Common myeloid progenitor, CD34-positive (primary cell): ENCODE data around the gene ANKH.

Source experiments
- CTCF ChIA-PET: fragments of 350-600 bp; sonication (Branson Sonifier 250); formaldehyde crosslinking; loops from one replicate; lab custom pipeline; 2021; ENCODE audit warnings: antibody characterized with exemption; lab: Charles Lee
- POLR2A ChIA-PET: fragments of 350-600 bp; sonication (Branson Sonifier 250); formaldehyde crosslinking; loops from one replicate; lab custom pipeline; 2021; ENCODE audit warnings: antibody characterized with exemption; lab: Charles Lee
- DNase-seq, 3 donors: peaks; one replicate each; pipeline versions ENCODE4 v3.0.0 to v3.0.0-alpha.2; 2013
- H3K27ac ChIP-seq, 2 experiments: 1 replicate in 1 of 2; 2 replicates in 1 of 2; pipeline ENCODE4 v1.7.0; 2013; ENCODE audit warnings: inconsistent platforms in 2 of 2, low read length in 2 of 2, mild to moderate bottlenecking in 2 of 2, low read depth in 1 of 2, moderate library complexity in 1 of 2; ENCODE audit not compliant: severe bottlenecking in 2 of 2, insufficient read depth in 1 of 2, poor library complexity in 1 of 2
- H3K27me3 ChIP-seq, 5 experiments: replicated peaks in 2 of 5; 1 replicate in 3 of 5; 2 replicates in 2 of 5; pipeline versions ENCODE4 v1.6.1 to v1.7.0; 2013; ENCODE audit warnings: low read length in 4 of 5, mild to moderate bottlenecking in 2 of 5, moderate library complexity in 2 of 5, inconsistent platforms in 1 of 5; ENCODE audit not compliant: insufficient read depth in 5 of 5, control insufficient read depth in 4 of 5
- H3K36me3 ChIP-seq, 4 experiments: 1 replicate in 2 of 4; 2 replicates in 2 of 4; pipeline versions ENCODE4 v1.6.1 to v1.7.0; 2013; ENCODE audit warnings: low read length in 3 of 4, control low read depth in 1 of 4, mild to moderate bottlenecking in 1 of 4; ENCODE audit not compliant: control insufficient read depth in 4 of 4, insufficient read depth in 4 of 4
- H3K4me1 ChIP-seq, 4 experiments: 1 replicate in 3 of 4; 2 replicates in 1 of 4; pipeline versions ENCODE4 v1.6.1 to v1.7.1; 2013; ENCODE audit warnings: low read length in 3 of 4, mild to moderate bottlenecking in 3 of 4, control low read depth in 1 of 4, inconsistent platforms in 1 of 4, moderate library complexity in 1 of 4; ENCODE audit not compliant: control insufficient read depth in 4 of 4, insufficient read depth in 4 of 4; ENCODE audit errors: control extremely low read depth in 1 of 4
- H3K4me3 ChIP-seq, 7 experiments: 1 replicate in 4 of 7; 2 replicates in 3 of 7; pipeline versions ENCODE4 v1.5.1 to v1.7.0; 2013; ENCODE audit warnings: mild to moderate bottlenecking in 7 of 7, low read length in 6 of 7, moderate library complexity in 6 of 7, inconsistent platforms in 2 of 7, low read depth in 2 of 7, control low read depth in 1 of 7; ENCODE audit not compliant: insufficient read depth in 4 of 7, control insufficient read depth in 1 of 7; ENCODE audit errors: extremely low read depth in 1 of 7
- H3K9me3 ChIP-seq, 5 experiments: 1 replicate in 4 of 5; 2 replicates in 1 of 5; pipeline versions ENCODE4 v1.6.1 to v1.7.1; 2013; ENCODE audit warnings: low read length in 4 of 5, mild to moderate bottlenecking in 2 of 5, inconsistent platforms in 1 of 5, low read depth in 1 of 5, moderate library complexity in 1 of 5; ENCODE audit not compliant: control insufficient read depth in 4 of 5, insufficient read depth in 2 of 5; ENCODE audit errors: control extremely low read depth in 1 of 5
- WGBS: methylation state at CpG from one replicate; pipeline ENCODE4 v1.1.5; 2013; ENCODE audit not compliant: insufficient coverage; 5-methylcytosine and 5-hydroxymethylcytosine counted together

The ANKH gene

DNA sequence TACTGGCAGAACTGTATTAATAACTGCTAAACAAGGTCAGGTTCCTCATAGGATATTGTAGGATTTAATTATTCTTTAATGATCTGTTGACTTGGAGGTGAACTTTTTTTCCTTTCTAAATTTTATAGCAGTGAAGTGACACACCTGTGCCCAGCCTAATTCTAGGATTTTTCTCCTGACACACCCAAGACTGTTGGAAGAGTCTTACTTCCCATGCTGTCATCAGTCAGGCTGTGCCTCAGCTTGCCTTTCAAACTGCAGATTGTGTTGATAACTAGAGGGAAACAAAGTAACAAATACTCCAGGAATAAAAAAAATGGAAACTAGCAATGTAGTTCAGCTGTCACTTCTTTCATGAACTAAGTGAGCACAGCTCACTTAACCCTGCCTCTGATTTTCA lies 185.1 kb downstream of the ANKH start:
- H3K27ac ChIP-seq: no peak overlapping the region
- ChIA-PET CTCF (interaction anchor here (0.6 to 3.2 kb wide), 9 partner anchors 16 to 346 kb away, joined by 3 to 12 read pairs (median 4); no protein-coding TSS in a partner anchor), POLR2A (no interaction called here)
- H3K4me1 ChIP-seq: peaks cover 0 to 2% (median 0%) of the 10 kb centered on the region in 4 experiments
- no peak for DNase-seq
- no peak overlapping the region for H3K4me3 ChIP-seq
- H3K27me3 ChIP-seq: no peaks in the 10 kb centered on the region
- H3K9me3 ChIP-seq: peaks cover 4 to 12% (median 8%) of the 10 kb centered on the region in 5 experiments
- peaks cover 34 to 77% (median 52%) of the 10 kb centered on the region in 4 experiments for H3K36me3 ChIP-seq

DNA sequence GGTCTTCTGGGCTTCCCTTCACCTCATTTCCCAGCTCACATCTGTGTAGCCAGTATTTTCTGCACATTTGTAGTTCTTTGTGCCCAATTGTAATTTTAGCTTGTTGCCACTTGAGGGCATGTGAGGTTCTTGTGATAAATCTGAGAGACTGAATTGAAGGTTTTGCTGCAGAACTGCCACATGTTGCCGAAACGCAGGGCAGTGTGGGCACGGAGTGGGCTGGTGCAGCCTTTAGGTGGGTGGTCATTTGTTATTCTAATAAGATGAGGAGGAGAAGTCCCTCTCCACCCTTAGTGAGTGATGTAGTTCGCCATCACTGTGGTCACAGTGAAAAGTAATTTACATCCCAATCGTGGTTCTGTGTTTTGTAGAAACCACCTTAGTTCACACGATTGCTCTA lies 185.8 kb downstream of the ANKH start:
- Histone ChIP-seq H3K36me3 (peaks cover 30 to 77% (median 50%) of the 10 kb centered on the region in 4 experiments), H3K9me3 (peaks cover 4 to 10% (median 8%) of the 10 kb centered on the region in 5 experiments), H3K27me3 (no peaks in the 10 kb centered on the region), H3K27ac (no peak overlapping the region), H3K4me3 (no peak overlapping the region), H3K4me1 (peaks cover 0 to 2% (median 0%) of the 10 kb centered on the region in 4 experiments)
- 56% methylated on average over 5 of the region's 6 CpGs for WGBS
- ChIA-PET POLR2A (no interaction called here), CTCF (interaction anchor here (0.6 to 3.2 kb wide), 20 partner anchors 9 to 346 kb away, joined by 3 to 21 read pairs (median 4); no protein-coding TSS in a partner anchor)
- peak; percentile 32 to 69 (median 61) for DNase-seq

DNA sequence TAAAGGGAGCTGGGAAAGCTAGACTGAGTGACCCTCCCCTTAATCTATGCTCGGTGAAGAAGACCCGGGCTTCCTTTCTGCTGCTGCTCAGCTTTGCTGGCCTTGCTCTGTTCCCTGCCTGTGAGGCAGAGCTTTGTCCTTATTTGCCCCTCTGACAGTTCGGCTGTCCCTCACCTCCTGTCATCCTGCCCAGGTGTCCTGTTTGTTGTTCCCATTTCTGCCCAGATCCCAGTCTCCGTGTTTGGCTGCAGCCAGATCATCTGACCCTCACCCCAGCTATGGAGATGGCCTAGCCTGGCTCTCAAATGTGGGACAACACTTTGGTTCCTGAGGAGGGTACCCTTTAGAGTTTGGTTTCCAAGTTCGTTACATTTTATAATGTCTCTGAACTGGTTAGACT lies 186.8 kb downstream of the ANKH start:
- no peaks in the 10 kb centered on the region for H3K27me3 ChIP-seq
- ChIA-PET POLR2A (no interaction called here), CTCF (interaction anchor here (0.6 to 3.2 kb wide), 14 partner anchors 9 to 330 kb away, joined by 3 to 21 read pairs (median 6); no protein-coding TSS in a partner anchor)
- H3K9me3 ChIP-seq: peaks cover 0 to 2% (median under 1%) of the 10 kb centered on the region in 5 experiments
- no peak overlapping the region for H3K4me3 ChIP-seq
- peaks cover 0 to 2% (median 0%) of the 10 kb centered on the region in 4 experiments for H3K4me1 ChIP-seq
- DNase-seq: no peak
- H3K27ac ChIP-seq: no peak overlapping the region
- H3K36me3 ChIP-seq: peaks cover 24 to 75% (median 45%) of the 10 kb centered on the region in 4 experiments
- WGBS: 93% methylated on average over 4 of the region's 5 CpGs

DNA sequence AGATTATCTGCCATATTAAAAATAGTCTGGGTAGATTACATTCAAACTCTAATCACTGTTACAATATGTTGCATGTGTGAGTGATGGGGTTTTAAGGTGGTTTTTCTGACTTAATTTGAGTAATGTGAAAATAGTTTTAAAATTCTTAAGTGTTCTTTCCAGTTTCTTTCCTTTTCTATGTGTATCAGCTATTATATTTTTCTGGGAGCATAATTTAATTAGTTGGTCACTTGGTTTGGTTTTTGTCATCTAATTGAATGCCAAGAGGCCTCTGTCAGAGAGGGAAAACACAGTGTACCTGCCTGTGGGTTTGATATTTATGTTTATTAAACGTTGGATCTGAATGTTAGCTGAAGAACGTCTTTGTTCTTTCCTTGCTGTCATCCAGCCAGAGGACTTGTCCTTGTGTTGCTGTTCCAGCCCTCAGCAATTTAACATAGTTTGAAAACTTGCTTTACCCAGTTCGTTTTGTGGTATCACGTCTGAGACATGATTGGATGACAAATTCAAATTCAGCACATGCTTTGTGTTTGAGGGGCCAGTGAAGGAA lies 187.6 kb downstream of the ANKH start:
- Histone ChIP-seq H3K4me3 (no peak overlapping the region), H3K27me3 (no peaks in the 10 kb centered on the region), H3K9me3 (no peaks in the 10 kb centered on the region), H3K36me3 (peaks cover 17 to 74% (median 47%) of the 10 kb centered on the region in 4 experiments), H3K4me1 (peaks cover 0 to 2% (median 0%) of the 10 kb centered on the region in 4 experiments), H3K27ac (no peak overlapping the region)
- ChIA-PET POLR2A (no interaction called here), CTCF (interaction anchor here (0.6 to 3.2 kb wide), 9 partner anchors 8 to 321 kb away, joined by 3 to 21 read pairs (median 11); no protein-coding TSS in a partner anchor)
- DNase-seq: no peak
- 100% methylated on average over 2 of the region's 4 CpGs for WGBS

DNA sequence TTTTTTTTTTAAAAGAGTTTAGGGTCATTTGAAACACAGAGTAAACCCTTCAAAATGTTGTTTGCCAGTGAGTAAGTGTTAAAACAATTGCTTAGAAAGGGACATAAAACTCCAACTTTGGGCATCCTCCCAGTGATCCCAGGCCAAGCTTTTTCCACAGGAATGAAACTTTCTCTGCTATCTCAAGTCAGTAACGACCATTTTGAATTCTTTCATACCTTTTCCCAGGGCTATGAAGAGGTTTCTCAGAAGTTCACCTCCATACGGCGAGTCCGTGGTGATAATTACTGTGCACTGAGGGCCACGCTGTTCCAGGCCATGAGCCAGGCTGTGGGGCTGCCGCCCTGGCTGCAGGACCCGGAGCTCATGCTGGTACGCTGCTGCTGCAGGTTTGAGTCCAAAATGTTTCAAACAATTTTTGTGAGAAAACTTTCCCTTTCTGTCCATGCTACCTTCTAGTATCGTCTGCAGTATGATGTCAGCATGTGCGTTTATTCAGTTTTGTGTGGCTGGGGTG lies 190.3 kb downstream of the ANKH start:
- 99% methylated on average over 8 of the region's 10 CpGs for WGBS
- ChIA-PET POLR2A (no interaction called here), CTCF (interaction anchor here (0.6 to 1.7 kb wide), 4 partner anchors 11 to 702 kb away, joined by 3 to 5 read pairs (median 3); no protein-coding TSS in a partner anchor)
- H3K27me3 ChIP-seq: no peaks in the 10 kb centered on the region
- no peak overlapping the region for H3K27ac ChIP-seq
- no peak overlapping the region for H3K4me3 ChIP-seq
- peaks cover 7 to 22% (median 10%) of the 10 kb centered on the region in 4 experiments for H3K4me1 ChIP-seq
- H3K9me3 ChIP-seq: no peaks in the 10 kb centered on the region
- DNase-seq: no peak
- peaks cover 4 to 51% (median 35%) of the 10 kb centered on the region in 4 experiments for H3K36me3 ChIP-seq

DNA sequence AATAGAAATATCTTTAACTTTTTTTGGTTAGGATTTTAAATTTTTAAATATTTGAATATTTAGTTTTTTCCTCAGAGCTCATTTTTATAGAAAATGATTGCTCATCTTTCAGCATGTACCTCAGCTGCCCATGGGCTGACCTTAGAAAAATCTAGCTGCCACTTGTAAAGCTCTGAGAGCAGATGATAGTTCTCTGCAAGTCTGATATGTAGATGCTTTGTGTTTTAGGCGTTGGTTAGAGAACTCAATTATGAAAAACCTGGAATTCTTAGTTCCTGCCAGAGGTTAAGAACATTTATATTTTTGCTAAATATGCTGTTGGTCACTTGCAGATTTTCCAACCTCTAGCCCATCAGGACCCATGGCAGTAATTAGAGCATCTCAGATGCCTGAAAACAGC lies 192.0 kb downstream of the ANKH start:
- CTCF ChIA-PET: interaction anchor here (1.0 to 1.3 kb wide), 3 partner anchors 10 to 47 kb away, joined by 3 to 7 read pairs (median 5); no protein-coding TSS in a partner anchor
- Histone ChIP-seq H3K36me3 (peaks cover 4 to 48% (median 32%) of the 10 kb centered on the region in 4 experiments), H3K4me1 (peaks cover 16 to 37% (median 27%) of the 10 kb centered on the region in 4 experiments), H3K27me3 (no peaks in the 10 kb centered on the region), H3K9me3 (no peaks in the 10 kb centered on the region), H3K4me3 (no peak overlapping the region), H3K27ac (no peak overlapping the region)
- POLR2A ChIA-PET: no interaction called here
- DNase-seq: no peak
- 88% methylated on average over 1 of the region's 1 CpG for WGBS
